GM21390 (cell line): Measurements from ENCODE around the gene TMEM204.

Experiments
- ATAC-seq: cut with Tn5 transposase; IDR thresholded peaks from one replicate; pipeline ENCODE4 v1.9.1; 2021; ENCODE audit not compliant: unreplicated experiment

The TMEM204 gene

GRCh38 chr16:1499756-1500464, 33.6 kb upstream of the TMEM204 start:
- ATAC-seq: no peak

DNA sequence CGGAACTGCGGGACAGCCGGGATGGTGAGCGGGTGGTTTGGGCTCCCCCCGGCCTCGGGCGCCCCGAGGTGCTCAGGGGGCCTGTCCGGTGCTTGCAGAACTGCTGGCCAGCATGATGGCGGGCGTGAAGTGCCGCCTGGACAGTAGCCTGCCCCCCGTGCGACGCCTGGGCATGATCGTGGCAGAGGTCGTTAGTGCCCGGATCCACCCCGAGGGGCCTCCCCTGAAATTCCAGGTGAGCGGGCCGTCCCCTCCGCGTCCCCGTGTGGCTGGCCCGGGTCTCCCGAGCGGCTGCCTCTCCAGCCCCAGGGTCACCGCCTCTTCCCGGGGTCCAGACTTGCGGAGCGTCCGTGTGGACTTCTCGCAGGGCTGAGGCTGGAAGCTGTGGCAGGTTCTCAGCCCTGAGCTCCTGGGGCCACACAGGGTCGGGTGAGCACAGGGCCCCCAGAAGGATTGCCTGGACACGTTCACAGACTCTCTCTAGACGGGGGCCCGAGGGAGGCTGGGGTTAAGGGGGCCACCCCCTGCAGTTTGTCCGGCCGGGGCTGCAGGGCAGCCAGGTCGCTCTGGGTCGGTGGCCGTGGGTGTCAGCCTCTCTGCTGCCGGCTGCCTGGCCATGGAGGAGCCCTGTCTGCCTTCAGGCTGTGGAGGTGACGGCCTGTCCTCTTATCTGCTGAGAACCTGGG, 32.9 kb upstream of the TMEM204 start:
- no peak for ATAC-seq

- no peak for ATAC-seq
Measured at GRCh38 chr16:1501630-1502029, 31.8 kb upstream of the TMEM204 start.

- ATAC-seq: no peak
Measured at GRCh38 chr16:1502092-1503004, 31.1 kb upstream of the TMEM204 start.

DNA sequence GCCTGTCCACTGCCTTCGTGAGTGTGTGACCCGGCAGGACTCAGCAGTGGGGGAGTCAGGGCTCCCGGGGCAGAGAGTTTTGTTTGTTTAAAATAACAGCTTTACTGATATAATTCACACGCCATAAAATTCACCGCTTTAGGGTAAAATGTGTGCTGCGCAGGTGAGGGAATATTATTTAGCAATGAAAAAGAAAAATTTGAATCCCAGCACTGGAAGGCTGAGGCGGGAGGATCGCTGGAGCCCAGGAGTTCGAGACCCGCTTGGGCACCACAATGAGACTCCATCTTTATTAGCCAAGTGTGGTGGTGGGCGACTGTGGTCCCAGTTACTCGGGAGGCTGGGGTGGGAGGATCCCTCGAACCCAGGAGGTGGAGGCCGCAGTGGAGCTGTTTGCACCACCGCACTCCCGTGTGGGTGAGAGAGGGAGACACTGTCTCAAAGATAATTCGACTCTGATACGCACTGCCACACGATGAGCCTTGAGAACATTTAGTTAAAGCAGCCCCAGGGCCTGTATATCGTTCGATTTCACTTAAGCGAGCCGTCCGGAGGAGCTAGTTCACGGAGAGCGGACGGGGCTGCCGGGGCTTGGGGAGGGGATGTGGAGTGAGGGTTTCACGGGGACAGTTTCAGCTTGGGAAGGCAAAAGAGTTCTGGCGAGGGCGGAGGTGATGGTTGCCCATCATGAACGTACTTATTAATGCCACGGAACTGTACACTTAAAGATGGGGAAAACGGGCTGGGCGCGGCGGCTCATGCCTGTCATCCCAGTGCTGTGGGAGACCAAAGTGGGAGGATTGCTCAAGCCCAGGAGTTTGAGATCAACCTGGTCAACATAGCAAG, 30.1 kb upstream of the TMEM204 start:
- ATAC-seq: no peak

GRCh38 chr16:1505073-1505844, 28.2 kb upstream of the TMEM204 start:
- no peak for ATAC-seq

- ATAC-seq: no peak
Measured at GRCh38 chr16:1505912-1506311, 27.6 kb upstream of the TMEM204 start.

DNA sequence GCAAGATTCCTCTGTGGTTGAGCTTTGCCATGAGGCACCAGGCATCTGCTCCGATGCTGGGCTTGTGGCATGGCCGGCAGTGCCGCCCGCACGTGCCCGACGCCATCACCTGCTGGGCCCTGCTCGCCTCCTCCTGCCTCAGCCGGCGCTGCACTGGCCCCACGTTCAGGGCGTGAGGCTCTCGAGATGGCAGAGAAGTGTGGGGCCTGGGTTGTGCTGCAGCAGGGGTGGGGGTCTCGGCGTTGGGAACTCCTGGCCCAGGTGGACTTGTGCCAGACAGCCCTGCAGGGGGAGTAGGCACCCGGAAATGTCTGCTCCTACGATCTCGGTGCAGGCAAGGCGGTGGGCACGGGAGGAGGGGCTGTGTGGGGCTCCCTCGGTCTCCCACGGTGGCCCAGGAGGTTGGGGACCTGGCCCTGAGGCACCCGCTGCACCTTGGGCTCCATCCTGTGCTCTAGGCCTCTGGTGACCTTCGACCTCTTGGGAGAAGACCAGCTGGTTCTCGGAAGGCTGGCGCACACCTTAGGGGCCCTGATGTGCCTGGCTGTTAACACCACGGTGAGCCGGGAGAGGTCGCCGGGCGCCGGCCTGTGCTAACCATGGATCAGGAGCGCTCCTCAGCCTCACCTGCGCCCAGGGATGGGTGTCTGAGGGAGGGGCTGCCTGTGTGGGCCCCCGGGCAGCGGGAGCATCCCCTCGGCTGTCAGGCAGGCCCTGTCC, 26.8 kb upstream of the TMEM204 start:
- ATAC-seq: no peak

DNA sequence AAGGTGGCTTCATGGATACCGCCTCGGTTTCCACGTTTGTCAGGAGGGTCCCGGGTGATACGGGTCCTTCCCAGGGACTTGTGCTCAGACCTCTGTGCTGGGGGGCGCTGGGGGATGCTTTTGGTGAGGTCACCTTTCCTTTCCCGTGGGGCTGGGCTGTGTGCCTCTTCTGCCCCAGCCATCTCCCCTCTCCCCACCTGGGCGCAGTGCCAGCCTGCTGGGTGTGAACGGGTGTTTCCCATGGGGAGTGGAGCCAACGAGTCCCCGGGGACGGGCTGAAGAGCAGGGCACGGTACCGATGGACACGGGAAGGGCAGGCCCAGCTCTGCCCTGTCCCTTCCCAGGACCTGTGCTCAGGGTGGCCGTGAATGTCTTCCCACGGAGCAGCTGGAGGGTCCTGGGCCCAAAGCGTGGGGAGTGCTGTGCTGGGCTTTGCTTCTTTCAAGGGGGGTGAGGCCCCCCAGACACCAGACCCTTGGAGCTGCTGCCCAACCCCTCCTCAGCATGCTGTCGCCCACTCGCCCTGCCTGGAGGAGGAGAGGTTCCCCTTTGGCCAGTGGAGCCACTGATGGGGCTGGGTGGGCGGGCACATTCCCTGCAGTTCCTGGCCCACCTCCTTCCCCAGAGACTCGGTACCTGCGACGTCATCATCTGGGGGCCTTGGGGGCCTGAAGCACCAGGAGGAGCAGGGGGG, 24.8 kb upstream of the TMEM204 start:
- ATAC-seq: no peak

DNA sequence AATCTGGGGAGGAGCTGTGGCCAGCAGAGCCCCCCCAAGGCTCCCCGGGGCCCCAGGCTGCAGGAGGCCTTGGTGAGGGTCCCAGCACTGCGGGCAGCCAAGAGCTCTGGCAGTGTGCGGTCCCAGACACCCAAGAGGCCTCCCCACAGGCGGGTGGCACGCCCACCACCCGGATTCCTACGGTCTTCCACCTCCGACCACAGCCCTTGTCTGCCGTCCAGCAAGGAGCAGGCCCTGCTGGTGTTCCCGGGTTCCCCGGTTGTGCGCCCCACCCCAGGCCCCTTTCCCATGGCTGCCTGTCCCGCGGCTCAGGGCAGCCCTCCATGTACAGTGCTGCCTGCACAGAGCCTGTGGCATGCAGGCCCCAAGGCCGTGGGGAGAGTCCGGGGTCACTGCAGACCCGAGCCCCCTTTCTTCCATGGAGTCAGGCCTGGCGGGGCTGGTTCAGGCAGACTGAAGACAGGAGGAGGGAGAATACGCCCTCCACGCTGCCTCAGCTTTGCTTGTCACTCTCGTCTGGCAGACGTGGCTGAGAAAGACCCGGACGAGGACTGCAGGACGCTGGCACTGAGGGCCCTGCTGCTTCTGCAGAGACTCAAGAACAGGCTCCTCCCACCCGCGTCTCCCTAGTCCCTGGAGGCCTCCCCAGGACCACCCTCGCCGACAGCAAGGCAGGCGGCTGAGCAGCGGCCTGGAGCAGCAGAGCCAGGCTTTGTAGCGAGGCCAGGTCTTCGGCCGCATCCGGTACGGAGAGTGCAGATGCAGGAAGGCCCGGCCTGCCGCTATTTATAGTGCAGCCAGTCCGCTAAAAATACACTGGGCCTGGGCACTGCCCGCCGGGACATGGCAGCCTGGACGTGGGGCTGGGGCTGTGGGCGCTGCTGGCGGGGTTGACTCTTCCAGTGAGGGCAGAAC, 23.9 kb upstream of the TMEM204 start:
- no peak for ATAC-seq

DNA sequence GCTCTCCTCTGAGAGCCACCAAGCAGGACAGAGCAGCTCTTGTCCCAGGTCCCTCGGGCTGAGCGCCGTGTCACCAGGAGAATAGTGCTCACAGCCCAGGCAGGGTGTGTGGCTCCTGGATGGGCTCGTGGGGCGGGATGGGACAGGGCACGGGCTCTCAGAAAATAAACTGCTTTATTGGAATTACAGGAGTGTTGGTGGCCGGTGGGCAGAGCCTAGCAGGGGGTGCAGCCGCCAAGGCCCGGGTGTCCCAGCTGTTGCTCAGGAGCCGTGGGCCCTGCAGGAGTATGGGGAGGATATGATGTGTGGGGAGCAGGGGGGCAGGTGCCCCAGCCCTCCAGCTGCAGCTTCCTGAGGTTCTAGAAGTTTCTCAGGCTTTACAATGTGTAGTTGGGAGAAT, 23.2 kb upstream of the TMEM204 start:
- no peak for ATAC-seq

DNA sequence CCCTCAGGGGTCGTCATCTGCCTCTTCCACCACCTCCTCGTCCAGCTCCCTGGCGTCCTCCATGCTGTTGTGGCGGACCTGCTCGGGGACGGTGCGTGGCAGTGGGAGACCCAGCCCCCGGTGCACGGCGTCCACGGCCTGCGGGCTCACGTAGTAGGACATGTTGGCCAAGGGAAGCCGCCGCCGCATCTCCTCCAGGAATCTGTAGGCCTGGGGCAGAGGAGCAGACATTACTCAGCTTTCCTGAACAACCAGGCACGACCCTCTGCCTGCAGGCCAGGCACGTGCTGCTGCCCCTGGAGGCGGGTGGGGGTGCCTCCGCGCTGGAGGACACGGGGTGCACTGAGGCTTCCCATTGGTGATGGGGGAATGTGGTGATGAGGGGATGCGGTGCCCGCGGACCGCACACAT, 22.5 kb upstream of the TMEM204 start:
- no peak for ATAC-seq

DNA sequence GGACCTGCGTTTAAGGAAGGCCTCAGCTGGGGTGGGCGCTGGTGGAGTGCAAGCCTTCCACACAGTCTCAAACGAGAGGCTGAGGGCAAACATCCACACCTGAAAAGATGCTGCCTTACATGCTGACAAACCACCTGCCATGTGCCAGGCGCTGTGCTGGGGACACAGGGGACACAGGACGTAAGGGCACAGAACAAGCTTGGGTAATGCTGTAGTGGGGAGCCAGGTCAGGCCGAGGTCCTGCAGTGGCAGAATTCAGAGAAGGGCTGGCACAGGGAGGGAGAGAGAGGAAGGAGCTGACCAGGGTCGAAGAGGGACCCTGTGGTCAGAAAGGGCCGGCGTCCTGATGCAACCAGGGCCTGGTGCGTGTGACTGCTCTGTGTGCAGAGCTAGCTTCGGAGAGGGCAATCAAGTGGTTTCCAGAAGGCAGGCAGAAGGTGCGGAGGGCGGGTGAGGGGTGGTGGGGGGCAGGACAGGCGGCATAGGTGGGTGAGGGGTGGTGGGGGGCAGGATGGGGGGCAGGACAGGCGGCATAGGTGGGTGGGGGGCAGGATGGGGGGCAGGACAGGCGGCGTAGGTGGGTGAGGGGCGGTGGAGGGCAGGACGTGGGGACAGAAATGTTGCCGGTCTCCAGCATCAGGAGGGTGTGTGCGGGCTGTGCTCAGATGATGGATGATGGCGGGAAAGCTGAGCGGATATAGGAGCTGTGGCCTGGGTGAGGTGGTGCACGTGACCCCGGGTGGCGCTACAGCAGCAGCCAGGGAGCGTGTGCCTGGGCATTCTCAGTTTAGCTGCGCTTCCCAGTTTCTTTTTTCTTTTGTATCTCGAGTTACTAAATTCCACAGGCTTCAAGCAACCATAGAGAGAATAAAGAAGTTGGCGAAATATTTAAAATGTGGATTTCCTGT, 21.6 kb upstream of the TMEM204 start:
- ATAC-seq: no peak

DNA sequence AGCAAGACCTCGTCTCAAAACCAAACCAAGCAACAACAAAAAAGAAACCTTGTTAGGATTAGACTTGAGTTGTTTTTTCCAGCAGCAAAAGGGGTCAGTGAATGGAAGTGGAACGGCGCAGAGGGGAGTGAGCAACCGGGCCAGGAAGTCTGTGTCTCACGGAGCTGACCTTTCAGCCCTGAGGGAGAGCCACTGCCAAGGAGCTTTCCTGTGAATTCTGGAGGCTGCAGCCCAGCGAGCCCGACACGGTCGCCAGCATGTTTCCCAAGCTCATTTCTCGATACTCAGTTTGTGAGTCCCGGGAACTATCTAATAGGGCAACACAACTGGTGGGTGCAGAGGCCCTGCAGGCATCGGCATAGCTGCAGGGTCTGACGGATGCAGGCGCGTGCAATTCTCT, 20.7 kb upstream of the TMEM204 start:
- no peak for ATAC-seq

DNA sequence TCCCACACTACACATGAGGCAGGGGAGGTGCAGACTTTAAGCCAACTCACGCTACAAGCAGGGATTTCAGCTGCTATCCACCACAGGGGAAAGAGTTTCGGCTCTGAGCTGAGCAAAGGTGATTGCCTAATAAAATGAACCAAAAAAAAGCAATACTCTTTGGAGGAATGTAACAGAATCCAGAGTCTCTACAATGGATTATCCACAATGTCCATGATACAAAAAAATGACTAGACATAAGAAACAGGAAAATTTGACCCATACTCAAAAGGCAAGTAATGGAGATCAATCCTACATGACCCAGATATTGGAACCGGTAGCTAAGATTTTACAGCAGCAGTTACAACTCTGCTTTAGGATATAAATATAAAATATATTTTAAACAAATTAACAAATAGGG, 19.0 kb upstream of the TMEM204 start:
- no peak for ATAC-seq

DNA sequence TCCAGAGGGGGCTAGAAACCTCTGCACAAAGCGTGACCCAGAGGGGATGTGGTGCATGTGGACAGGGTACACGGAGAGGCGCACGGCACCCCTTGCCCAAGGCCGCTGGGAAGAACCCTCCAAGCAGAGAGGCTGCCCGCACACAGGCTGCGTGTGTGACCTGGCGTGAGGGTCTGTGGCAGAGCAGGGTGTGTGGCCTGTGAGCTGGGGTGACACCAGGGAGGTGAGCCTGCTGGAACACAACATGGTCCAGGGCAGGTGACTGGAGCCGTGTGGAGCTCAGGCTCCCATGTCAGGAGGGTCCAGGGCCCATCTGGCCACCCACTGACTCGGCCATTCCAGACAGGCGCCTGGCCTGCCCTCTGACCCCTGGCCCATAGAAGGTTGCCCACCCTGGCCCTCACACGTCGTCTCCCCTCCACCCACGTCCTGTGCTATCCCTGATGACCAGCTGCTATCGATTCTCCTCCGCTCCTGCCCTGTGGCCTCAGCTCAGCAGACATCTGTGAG, 14.8 kb upstream of the TMEM204 start:
- ATAC-seq: no peak

DNA sequence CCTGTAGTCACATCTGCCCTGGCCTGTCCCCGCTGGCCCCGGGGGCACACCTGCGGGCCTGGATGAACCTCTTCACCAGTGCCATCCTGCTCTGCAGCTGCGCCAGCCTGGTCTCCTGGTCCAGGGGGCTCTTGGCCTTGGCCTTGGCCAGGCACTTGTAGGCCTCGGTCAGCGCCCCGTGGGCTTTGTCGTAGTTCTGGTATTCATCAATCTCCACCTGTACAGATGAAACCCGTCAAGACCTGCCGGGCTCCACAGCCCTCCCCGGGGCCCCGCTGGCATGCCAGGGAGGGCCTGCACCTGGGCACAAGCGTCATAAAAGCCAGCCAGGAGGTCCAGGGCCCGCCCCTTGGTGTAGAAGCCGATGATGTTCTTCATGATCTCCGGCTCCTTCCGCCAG, 13.6 kb upstream of the TMEM204 start:
- no peak for ATAC-seq
